Fibroblast of the aortic adventitia (primary cell): Measurements from ENCODE around the gene KDM4C. TPM values are rescaled to one million over a fixed set of nuclear protein-coding genes. Genes with fewer than 3 reads are reported as not detected.

Source experiments
- DNase-seq: peaks from one replicate; pipeline ENCODE4 v3.0.0-alpha.2; 2010; ENCODE audit warnings: low read depth
- H3K4me3 ChIP-seq: 2 replicates; pipeline ENCODE4 v1.5.1; 2011; ENCODE audit warnings: low read depth, mild to moderate bottlenecking, control low read depth, low read length, moderate library complexity
- CTCF ChIP-seq: IDR thresholded peaks from 2 replicates; pipeline ENCODE4 v1.5.1; 2011; ENCODE audit warnings: mild to moderate bottlenecking, low read length, control low read depth, inconsistent platforms; ENCODE audit not compliant: insufficient read depth
- small RNA-seq: library from RNA; depleted of rRNA; stranded (forward); fragments of <200 nt; gene quantifications from one replicate; pipeline ENCODE3, GENCODE V24; 2012
- total RNA-seq: library from RNA; depleted of rRNA; stranded (reverse); fragments of >200 nt; gene quantifications from 2 replicates; pipeline ENCODE4 v1.2.3, GENCODE V29; 2012; ENCODE audit warnings: low replicate concordance

The KDM4C gene
- total RNA-seq, 1 donor = 25.1 TPM

- DNase-seq = no peak
- no peak for TF ChIP-seq CTCF
- H3K4me3 ChIP-seq = no peak overlapping the region
Observed at GRCh38 chr9:7210854-7211637, 453.3 kb downstream of the KDM4C start.

GRCh38 chr9:7211657-7212056, 453.9 kb downstream of the KDM4C start:
- H3K4me3 ChIP-seq = no peak overlapping the region
- TF ChIP-seq CTCF = no peak
- no peak for DNase-seq

GRCh38 chr9:7212101-7212500, 454.3 kb downstream of the KDM4C start:
- TF ChIP-seq CTCF = no peak
- DNase-seq = no peak
- no peak overlapping the region for H3K4me3 ChIP-seq

GRCh38 chr9:7216004-7216841, 458.4 kb downstream of the KDM4C start:
- no peak overlapping the region for H3K4me3 ChIP-seq
- no peak for TF ChIP-seq CTCF
- peak; percentile 41 for DNase-seq

- TF ChIP-seq CTCF = no peak
- DNase-seq = no peak
- H3K4me3 ChIP-seq = no peak overlapping the region
Observed at GRCh38 chr9:7223981-7224380, 466.2 kb downstream of the KDM4C start.

Small RNA genes lying within 50 kb of the gene (small RNA-seq; reads per million reads assigned to genes)
- gene SNRPEP2 = not detected

Other genes with a start within 250 kb of the KDM4C start
- gene GLDC, start 112.2 kb upstream of the KDM4C start, total RNA-seq = 0.65 and 1.8 TPM in 2 replicates